HS-5 (cell line): ENCODE measurements around the gene CCDC61.

ENCODE experiments used
- DNase-seq: peaks from one replicate; pipeline ENCODE4 v3.0.0-alpha.2; 2012; ENCODE audit warnings: low read depth

Gene CCDC61

GRCh38 chr19:46016426-46017094, 21.3 kb downstream of the CCDC61 start:
- peak; percentile 35 for DNase-seq

- DNase-seq: no peak
Measured at GRCh38 chr19:46017095-46017429, 21.8 kb downstream of the CCDC61 start.

- no peak for DNase-seq
Measured at GRCh38 chr19:46017874-46018675, 22.8 kb downstream of the CCDC61 start.

GRCh38 chr19:46018729-46019251, 23.5 kb downstream of the CCDC61 start:
- no peak for DNase-seq

- DNase-seq: no peak
Measured at GRCh38 chr19:46019270-46019669, 24.0 kb downstream of the CCDC61 start.

- DNase-seq: no peak
Measured at GRCh38 chr19:46020819-46021125, 25.5 kb downstream of the CCDC61 start.

- DNase-seq: no peak
Measured at GRCh38 chr19:46021531-46022041, 26.3 kb downstream of the CCDC61 start.

GRCh38 chr19:46022061-46022430, 26.8 kb downstream of the CCDC61 start:
- no peak for DNase-seq

GRCh38 chr19:46022431-46023310, 27.4 kb downstream of the CCDC61 start, which contains the start of gene PGLYRP1:
PGLYRP1 (minus strand) TSS chr19:46023053; CDS start chr19:46023021, 32 bp downstream.
- no peak for DNase-seq

- no peak for DNase-seq
Measured at GRCh38 chr19:46023311-46023779, 28.1 kb downstream of the CCDC61 start.

- no peak for DNase-seq
Measured at GRCh38 chr19:46025835-46026234, 30.6 kb downstream of the CCDC61 start.

GRCh38 chr19:46030812-46031550, 35.7 kb downstream of the CCDC61 start:
- DNase-seq: no peak

- no peak for DNase-seq
Measured at GRCh38 chr19:46031781-46032596, 36.7 kb downstream of the CCDC61 start.

- DNase-seq: no peak
Measured at GRCh38 chr19:46032597-46033025, 37.3 kb downstream of the CCDC61 start.

GRCh38 chr19:46033401-46033800, 38.1 kb downstream of the CCDC61 start:
- no peak for DNase-seq

- DNase-seq: no peak
Measured at GRCh38 chr19:46035546-46035945, 40.3 kb downstream of the CCDC61 start.

GRCh38 chr19:46035986-46036743, 40.9 kb downstream of the CCDC61 start:
- no peak for DNase-seq

- no peak for DNase-seq
Measured at GRCh38 chr19:46036744-46037128, 41.5 kb downstream of the CCDC61 start.

- no peak for DNase-seq
Measured at GRCh38 chr19:46040125-46040524, 44.9 kb downstream of the CCDC61 start.
